AG20443 (cell line): Measurements from ENCODE around the gene ESYT2.
A peak's percentile ranks its signal among the peaks of the same experiment; 100 is the strongest.

Source experiments
- DNase-seq: peaks from one replicate; pipeline ENCODE4 v3.0.0; 2012; ENCODE audit warnings: low spot score, mixed read lengths

ESYT2 gene

DNA sequence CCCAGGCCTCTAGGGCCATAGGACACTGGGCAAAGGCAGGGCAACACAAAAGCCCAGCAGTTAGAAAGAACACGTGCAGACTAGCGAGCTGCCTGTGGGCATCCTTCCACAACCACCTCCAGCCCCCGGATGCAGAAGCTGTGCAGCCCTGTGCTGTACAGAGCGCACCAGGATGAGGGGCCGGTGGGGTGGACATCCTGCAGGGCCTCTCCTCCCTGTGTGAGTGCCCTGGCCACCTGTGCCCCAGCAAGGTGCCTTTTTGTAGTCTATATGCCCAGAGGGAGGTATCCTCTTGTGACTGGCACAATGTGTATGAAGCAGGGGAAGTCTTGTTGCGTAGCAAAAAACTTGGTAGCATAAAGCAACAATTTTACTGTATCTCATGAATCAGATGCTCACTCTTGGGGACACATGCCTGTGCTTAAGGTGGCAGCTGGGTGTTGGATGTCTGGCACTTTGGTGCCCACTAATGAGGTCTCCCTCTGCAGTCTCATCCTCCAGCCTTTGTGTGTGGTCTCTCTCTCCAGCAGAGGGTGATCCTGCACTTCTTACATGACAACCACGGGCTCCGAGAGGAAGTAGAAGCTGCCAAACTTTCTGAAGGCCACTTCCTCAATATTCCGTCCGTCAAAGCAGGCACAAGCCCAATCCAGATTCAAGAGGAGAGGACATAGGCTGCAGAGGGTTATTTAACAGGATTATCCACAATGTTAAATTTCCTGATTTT, 133.4 kb downstream of the ESYT2 start:
- DNase-seq, result peak; percentile 75

DNA sequence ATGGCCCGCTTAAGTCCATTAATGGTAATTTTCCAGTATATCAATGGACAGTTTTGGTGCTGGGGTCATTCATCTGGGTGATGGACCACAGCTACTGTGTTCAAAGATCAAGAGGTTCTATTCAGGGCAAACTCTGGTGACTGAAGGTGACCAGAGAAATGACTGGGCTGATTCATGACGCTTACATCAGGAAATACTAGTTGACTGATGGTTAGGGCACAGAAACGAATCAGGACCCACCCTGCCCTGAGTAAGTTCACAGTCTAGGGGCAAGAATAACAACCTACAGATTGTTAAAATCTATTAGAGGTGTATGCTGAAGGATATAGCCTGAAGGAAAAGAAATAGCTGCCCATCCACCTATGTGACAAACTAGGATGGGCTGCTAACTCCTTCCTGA, 134.3 kb downstream of the ESYT2 start:
- DNase-seq, result no peak

GRCh38 chr7:158694650-158695049, 134.7 kb downstream of the ESYT2 start:
- DNase-seq, result no peak

DNA sequence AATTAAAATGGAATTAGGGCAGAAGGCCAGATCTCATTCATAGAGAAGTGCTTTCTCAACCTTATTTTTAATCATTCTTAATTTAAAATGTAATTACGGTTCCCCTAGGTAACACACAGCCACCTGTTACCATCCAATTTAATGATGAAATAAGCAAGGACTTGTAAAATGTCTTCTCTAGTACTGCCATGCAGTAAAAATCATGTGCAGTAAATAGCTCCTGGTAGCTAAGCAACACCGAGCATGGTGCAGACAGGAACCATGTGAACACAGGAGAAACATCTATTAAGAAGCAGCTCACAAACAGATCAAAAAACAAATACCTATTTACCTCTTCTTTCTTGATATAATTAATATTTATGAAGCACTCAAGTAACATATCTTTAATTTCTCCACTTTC, 139.8 kb downstream of the ESYT2 start:
- no peak for DNase-seq

DNA sequence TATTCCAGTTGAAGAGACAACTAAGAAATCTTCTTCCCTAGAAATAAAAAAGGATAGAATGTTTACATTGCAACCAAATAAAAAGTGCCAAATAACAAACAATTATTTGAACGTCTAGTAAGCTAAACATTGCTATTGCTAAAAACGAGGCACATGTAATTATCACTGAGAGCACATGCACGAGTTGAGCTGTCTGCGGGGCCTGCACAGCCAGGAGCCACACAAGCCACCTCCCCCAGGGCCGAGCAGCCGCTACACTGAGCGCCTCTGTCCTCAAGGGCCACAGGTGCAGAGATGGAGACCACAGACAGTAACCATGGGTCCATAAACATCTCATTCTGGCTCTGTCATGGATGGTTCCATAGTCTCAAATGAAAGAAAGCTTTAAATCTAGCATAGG, 141.9 kb downstream of the ESYT2 start:
- DNase-seq, result no peak

DNA sequence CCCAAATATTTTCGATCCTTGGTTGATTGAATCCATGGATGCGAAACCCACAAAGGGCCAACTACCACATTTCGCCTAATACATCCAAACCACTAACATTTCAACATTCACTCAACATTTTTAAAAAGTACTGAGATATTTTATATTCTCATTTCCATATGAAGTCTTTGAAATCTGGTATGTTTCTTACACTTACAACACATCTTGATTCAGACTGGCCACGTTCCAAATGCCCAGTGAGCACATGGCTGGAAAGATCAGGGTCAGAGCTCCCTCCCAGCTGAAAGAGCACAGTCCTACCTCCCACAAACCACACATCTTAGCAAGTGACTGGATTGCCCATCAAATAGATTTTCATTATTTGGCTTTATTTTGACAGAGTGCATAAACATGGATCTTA, 143.6 kb downstream of the ESYT2 start:
- DNase-seq, result peak; percentile 24

DNA sequence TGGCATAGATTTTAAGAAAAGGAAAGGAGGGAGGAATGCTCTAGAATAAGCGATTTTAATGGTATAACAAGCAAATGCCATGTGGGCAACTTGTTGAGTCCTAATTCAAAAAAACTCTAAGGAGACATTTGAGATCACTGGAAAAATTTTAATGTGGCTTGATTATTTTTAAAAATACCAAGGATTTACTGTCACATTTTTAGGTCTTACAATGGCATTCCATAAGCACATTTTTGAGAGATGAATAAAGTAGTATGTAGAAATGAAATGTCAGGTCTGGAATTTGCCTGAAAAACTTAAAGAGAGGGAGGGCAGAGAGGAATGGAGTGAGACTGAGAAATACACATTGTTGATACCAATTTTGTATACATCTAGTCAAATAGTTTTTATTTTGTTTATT, 145.0 kb downstream of the ESYT2 start:
- DNase-seq, result peak; percentile 52

DNA sequence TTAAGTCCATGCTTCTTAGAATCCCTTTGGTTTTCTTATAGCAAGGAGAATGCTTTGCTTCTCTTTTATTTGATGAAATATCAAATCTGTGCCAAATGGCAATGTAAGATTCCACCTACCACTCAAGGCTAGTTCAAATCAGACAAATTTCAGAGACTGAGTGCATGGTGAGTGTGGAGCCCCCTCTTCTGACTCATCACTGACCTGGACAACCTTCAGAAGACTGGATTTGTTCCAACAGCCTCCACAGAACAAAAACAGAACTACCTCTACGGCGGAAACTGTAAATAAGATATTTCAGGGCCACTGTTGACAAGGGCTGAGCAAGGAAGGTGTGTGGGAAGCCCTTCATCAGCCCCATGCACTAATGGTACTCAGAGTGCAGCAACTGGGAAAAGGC, 145.8 kb downstream of the ESYT2 start:
- DNase-seq, result no peak

DNA sequence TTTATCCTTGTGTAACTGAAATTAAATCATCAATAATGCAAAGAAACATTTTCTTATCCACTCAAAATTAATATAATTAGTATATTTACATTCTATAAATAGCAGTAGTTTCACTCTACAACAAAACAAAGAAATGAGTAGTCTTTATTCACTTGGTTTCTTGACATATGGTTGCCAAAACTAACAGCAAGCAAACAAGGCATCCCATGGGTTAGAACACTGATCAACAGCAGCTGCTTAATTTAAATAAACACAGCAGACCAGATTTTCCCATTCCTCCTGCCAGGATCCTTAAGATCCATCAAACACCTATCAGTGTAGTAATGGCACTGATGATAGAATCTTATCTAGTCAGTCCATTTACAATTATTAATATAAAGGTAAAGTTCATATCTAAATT, 146.9 kb downstream of the ESYT2 start:
- DNase-seq, result no peak
